Hematopoietic multipotent progenitor cell (in vitro differentiated cells): ENCODE measurements around the gene SIAE. TPM values are rescaled to one million over a fixed set of nuclear protein-coding genes. Genes with fewer than 3 reads are reported as not detected.

Experiments used
- DNase-seq, 3 donors: peaks; one replicate each; pipeline ENCODE4 v3.0.0-alpha.2; 2011 to 2015; ENCODE audit warnings: low read depth in 2 of 3, low spot score in 2 of 3
- small RNA-seq: library from RNA; depleted of rRNA; stranded (forward); fragments of <200 nt; gene quantifications from one replicate; pipeline ENCODE3, GENCODE V24; 2012
- total RNA-seq: library from RNA; depleted of rRNA; stranded (reverse); fragments of >200 nt; gene quantifications from one replicate; pipeline ENCODE4 v1.2.3, GENCODE V29; 2012

SIAE gene
- total RNA-seq, 1 donor: 11.0 TPM

GRCh38 chr11:124584681-124585372 is 88.7 kb downstream of the SIAE start:
- DNase-seq: no peak

- DNase-seq: no peak
Measured at GRCh38 chr11:124583781-124584180, 89.8 kb downstream of the SIAE start.

Small RNA genes within 50 kb of the gene (small RNA-seq; reads per million reads assigned to genes)
- gene RNA5SP352: not detected

Other genes starting within 250 kb of the SIAE start
- 0.27 TPM for gene OR8B4, start 248.9 kb downstream of the SIAE start, total RNA-seq
- not detected for gene OR8B8, start 228.0 kb downstream of the SIAE start, total RNA-seq
- not detected for gene OR8B12, start 130.1 kb downstream of the SIAE start, total RNA-seq
- not detected for gene OR8A1, start 103.7 kb downstream of the SIAE start, total RNA-seq
- not detected for gene PANX3, start 62.3 kb downstream of the SIAE start, total RNA-seq
- 15.9 TPM for gene TBRG1, start 50.9 kb downstream of the SIAE start, total RNA-seq
- gene SPA17, start 165 bp upstream of the SIAE start, total RNA-seq: 0.27 TPM
- gene NRGN, start 66.2 kb upstream of the SIAE start, total RNA-seq: 5.1 TPM
- 0.27 TPM for gene VSIG2, start 78.5 kb upstream of the SIAE start, total RNA-seq
- gene ESAM, start 88.6 kb upstream of the SIAE start, total RNA-seq: 5.4 TPM
- gene MSANTD2, start 126.7 kb upstream of the SIAE start, total RNA-seq: 4.0 TPM
- gene ROBO3, start 191.7 kb upstream of the SIAE start, total RNA-seq: 40.9 TPM
- 93.7 TPM for gene ROBO4, start 224.1 kb upstream of the SIAE start, total RNA-seq
- not detected for gene HEPN1, start 245.5 kb upstream of the SIAE start, total RNA-seq